Measurements from ENCODE around the gene MBLAC1.
A peak's percentile ranks its signal among the peaks of the same experiment; 100 is the strongest.
"Not testable (repeated sequence)": the region's sequence is repeated elsewhere in the genome, so short reads cannot be mapped to it uniquely, and the experiment has no call there.

The MBLAC1 gene

GRCh38 chr7:100124301-100125230, 2.2 kb upstream of the MBLAC1 start:
- no peak for FAIRE-seq

- no peak for FAIRE-seq
These were observed 382 bp upstream of the MBLAC1 start for GRCh38 chr7:100126239-100126930.

- no peak for FAIRE-seq
These were observed 1.3 kb downstream of the MBLAC1 start for GRCh38 chr7:100127866-100128636.

- FAIRE-seq = no peak
These were observed 1.8 kb downstream of the MBLAC1 start for GRCh38 chr7:100128637-100128963.

GRCh38 chr7:100130220-100130607, 3.4 kb downstream of the MBLAC1 start:
- FAIRE-seq = not testable (repeated sequence)

- no peak for FAIRE-seq
These were observed 4.1 kb downstream of the MBLAC1 start for GRCh38 chr7:100130608-100131453.

- FAIRE-seq = no peak
These were observed 5.4 kb downstream of the MBLAC1 start for GRCh38 chr7:100132126-100132525.

- no peak for FAIRE-seq
These were observed 6.0 kb downstream of the MBLAC1 start for GRCh38 chr7:100132697-100133151.

GRCh38 chr7:100137851-100138760, 11.3 kb downstream of the MBLAC1 start:
- FAIRE-seq = no peak

GRCh38 chr7:100141555-100141949, 14.8 kb downstream of the MBLAC1 start:
- FAIRE-seq = no peak

- FAIRE-seq = no peak
These were observed 15.7 kb downstream of the MBLAC1 start for GRCh38 chr7:100142461-100142860.

GRCh38 chr7:100146350-100146749, 19.6 kb downstream of the MBLAC1 start:
- not testable (repeated sequence) for FAIRE-seq

GRCh38 chr7:100147278-100147677, 20.5 kb downstream of the MBLAC1 start:
- FAIRE-seq = no peak

- FAIRE-seq = no peak
These were observed 21.4 kb downstream of the MBLAC1 start for GRCh38 chr7:100148225-100148558.

- FAIRE-seq = peak; percentile 5
These were observed 22.0 kb downstream of the MBLAC1 start, which contains the start of gene LAMTOR4 for GRCh38 chr7:100148559-100149328. Gene LAMTOR4, plus strand, starts transcription at chr7:100148918. Its CDS starts 55 bp downstream, at chr7:100148973.

- no peak for FAIRE-seq
These were observed 25.6 kb downstream of the MBLAC1 start for GRCh38 chr7:100152404-100152803.

GRCh38 chr7:100152937-100153666, 26.3 kb downstream of the MBLAC1 start:
- no peak for FAIRE-seq

GRCh38 chr7:100153708-100154535, 27.2 kb downstream of the MBLAC1 start:
- FAIRE-seq = no peak
